Activated naive CD4-positive, alpha-beta T cell (primary cell): ENCODE measurements around the gene PKP4.

Experiments
- DNase-seq, 4 experiments: peaks; one replicate each; lab custom pipeline; 2025; lab: John Stamatoyannopoulos, UW

Gene PKP4

GRCh38 chr2:158651358-158652057 lies 194.8 kb downstream of the PKP4 start:
- DNase-seq, result no peak

GRCh38 chr2:158655628-158656027 lies 198.9 kb downstream of the PKP4 start:
- no peak for DNase-seq

- DNase-seq, result no peak
These were observed 199.9 kb downstream of the PKP4 start for GRCh38 chr2:158656492-158657229.

- DNase-seq, result no peak
These were observed 201.6 kb downstream of the PKP4 start for GRCh38 chr2:158658396-158658795.

GRCh38 chr2:158659483-158659882 lies 202.7 kb downstream of the PKP4 start:
- DNase-seq, result no peak

GRCh38 chr2:158661231-158661630 lies 204.5 kb downstream of the PKP4 start:
- DNase-seq, result no peak

- DNase-seq, result no peak
These were observed 205.7 kb downstream of the PKP4 start for GRCh38 chr2:158662421-158662820.

- DNase-seq, result no peak
These were observed 207.0 kb downstream of the PKP4 start for GRCh38 chr2:158663796-158664195.

GRCh38 chr2:158664987-158665386 lies 208.2 kb downstream of the PKP4 start:
- no peak for DNase-seq

GRCh38 chr2:158665536-158666302 lies 209.0 kb downstream of the PKP4 start:
- no peak for DNase-seq

GRCh38 chr2:158666969-158667368 lies 210.2 kb downstream of the PKP4 start:
- DNase-seq, result no peak

GRCh38 chr2:158667586-158667985 lies 210.8 kb downstream of the PKP4 start:
- no peak for DNase-seq

GRCh38 chr2:158668001-158668765 lies 211.4 kb downstream of the PKP4 start:
- DNase-seq, result no peak

GRCh38 chr2:158670292-158670691 lies 213.5 kb downstream of the PKP4 start:
- no peak for DNase-seq

- no peak for DNase-seq
These were observed 214.9 kb downstream of the PKP4 start for GRCh38 chr2:158671360-158672245.

GRCh38 chr2:158676295-158676694 lies 219.5 kb downstream of the PKP4 start:
- DNase-seq, result no peak

GRCh38 chr2:158676696-158677095 lies 219.9 kb downstream of the PKP4 start:
- no peak for DNase-seq

GRCh38 chr2:158677542-158677941 lies 220.8 kb downstream of the PKP4 start:
- DNase-seq, result no peak

GRCh38 chr2:158681816-158682215 lies 225.1 kb downstream of the PKP4 start:
- DNase-seq, result no peak

GRCh38 chr2:158685646-158686045 lies 228.9 kb downstream of the PKP4 start:
- DNase-seq, result no peak

- DNase-seq, result no peak
These were observed 229.5 kb downstream of the PKP4 start for GRCh38 chr2:158686210-158686691.
